Measurements from ENCODE around the gene CNN2.

CNN2 gene

DNA sequence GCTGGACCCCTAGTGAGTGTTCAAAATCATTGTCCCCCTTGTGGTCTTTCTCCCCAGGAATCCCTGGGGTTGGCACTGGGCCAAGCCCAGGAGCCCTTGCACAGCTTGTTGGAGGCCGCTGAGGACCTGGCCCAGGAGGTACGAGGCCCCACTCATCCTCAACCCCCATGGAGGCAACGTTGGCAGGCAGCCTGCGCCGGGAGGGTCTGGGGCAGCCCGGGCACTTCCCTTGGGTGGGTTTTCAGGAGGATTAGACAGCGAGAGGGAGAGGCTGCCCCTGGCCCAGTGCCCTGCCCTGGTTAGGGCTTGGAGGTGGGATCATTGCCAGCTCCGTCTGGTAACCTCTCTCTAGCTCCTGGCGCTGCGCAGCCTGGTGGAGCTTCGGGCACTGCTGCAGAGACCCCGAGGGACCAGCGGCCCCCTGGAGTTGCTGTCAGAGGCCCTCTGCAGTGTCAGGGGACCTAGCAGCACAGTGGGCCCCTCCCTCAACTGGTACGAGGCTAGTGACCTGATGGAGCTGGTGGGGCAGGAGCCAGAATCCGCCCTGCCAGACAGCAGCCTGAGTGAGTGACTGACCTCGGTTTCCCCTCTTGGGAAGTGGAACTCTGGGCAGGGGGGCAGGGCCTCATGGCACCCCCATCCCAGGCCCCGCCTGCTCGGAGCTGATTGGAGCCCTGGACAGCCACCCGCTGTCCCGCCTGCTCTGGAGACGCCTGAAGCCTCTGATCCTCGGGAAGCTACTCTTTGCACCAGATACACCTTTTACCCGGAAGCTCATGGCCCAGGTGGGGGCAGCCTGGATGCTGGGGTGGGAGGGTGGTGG, 16.5 kb downstream of the CNN2 start:
- in situ Hi-C loops (cut with HindIII; ENCODE audit: low pct_unique_long_range_greater_than_20kb, low sequenced_read_pairs) = no loop called here
- no peak for DNase-seq (ENCODE audit: low read depth in 1 of 2, low spot score in 1 of 2)

DNA sequence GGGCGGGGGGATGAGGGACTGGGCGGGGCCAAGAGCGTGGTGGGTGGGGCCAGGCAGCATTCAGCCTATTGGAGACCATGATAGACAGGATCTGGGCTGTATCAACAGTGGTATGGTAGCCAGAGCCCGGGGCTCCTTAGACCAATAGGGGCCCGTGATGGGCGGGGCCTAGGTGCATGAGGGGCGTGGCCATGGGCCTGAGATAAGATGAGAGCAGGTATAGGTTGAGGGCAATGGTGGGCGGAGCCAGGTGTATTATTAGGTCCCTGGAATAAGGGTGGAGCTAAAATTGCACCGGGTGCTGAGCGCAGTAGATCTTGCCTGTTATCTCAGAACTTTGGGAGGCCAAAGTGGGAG, 18.8 kb downstream of the CNN2 start:
- no peak for TF ChIP-seq JUND (IDR thresholded peaks at IDR 0.05; ENCODE audit: low read depth)
- peak in 1 of 2 experiments; percentile 94 for DNase-seq (ENCODE audit: low read depth in 1 of 2, low spot score in 1 of 2)
- in situ Hi-C loops (cut with HindIII; ENCODE audit: low pct_unique_long_range_greater_than_20kb, low sequenced_read_pairs) = no loop called here

More for the DNA sequence above, 16.5 kb downstream of the CNN2 start:
- TF ChIP-seq JUND (IDR thresholded peaks at IDR 0.05; ENCODE audit: low read depth) = no peak

DNA sequence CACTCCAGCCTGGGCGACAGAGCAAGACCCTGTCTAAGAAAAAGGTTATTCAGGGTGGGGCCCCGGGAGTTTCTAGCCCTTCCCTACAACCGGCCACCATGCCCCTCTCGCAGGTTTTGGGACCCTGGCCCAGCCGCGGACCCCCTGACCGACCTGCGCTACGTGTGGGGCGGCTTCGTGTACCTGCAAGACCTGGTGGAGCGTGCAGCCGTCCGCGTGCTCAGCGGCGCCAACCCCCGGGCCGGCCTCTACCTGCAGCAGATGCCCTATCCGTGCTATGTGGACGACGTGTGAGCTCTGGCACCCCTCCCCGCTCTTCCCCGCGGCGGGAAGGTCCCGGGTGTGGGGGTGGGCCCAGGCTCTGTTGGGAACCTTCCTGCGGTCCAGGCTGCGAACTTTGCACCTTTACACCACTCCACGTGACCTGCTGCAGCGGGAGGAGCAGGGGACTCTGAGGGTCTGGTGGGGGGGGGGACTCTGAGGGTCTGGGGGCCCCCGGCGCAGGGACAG, 19.8 kb downstream of the CNN2 start:
- in situ Hi-C loops (cut with HindIII; ENCODE audit: low pct_unique_long_range_greater_than_20kb, low sequenced_read_pairs) = no loop called here
- TF ChIP-seq JUND (IDR thresholded peaks at IDR 0.05; ENCODE audit: low read depth) = no peak
- no peak for DNase-seq (ENCODE audit: low read depth in 1 of 2, low spot score in 1 of 2)

DNA sequence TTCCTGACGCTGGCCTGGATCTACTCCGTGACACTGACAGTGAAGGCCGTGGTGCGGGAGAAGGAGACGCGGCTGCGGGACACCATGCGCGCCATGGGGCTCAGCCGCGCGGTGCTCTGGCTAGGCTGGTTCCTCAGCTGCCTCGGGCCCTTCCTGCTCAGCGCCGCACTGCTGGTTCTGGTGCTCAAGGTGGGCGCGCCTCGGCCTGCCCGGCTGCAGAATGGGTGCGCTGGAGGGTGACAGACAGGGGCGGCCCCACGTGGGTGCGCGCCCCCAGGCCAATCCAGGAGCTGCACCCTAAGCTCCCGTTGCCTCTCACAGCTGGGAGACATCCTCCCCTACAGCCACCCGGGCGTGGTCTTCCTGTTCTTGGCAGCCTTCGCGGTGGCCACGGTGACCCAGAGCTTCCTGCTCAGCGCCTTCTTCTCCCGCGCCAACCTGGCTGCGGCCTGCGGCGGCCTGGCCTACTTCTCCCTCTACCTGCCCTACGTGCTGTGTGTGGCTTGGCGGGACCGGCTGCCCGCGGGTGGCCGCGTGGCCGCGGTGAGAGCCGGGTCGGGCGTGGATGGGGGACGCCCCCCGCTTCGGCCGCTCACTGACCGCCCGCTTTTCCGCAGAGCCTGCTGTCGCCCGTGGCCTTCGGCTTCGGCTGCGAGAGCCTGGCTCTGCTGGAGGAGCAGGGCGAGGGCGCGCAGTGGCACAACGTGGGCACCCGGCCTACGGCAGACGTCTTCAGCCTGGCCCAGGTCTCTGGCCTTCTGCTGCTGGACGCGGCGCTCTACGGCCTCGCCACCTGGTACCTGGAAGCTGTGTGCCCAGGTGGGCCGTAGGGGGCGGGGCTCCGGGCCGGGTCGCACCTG, 20.7 kb downstream of the CNN2 start:
- no peak for DNase-seq (ENCODE audit: low read depth in 1 of 2, low spot score in 1 of 2)
- TF ChIP-seq JUND (IDR thresholded peaks at IDR 0.05; ENCODE audit: low read depth) = no peak
- in situ Hi-C loops (cut with HindIII; ENCODE audit: low pct_unique_long_range_greater_than_20kb, low sequenced_read_pairs) = no loop called here

DNA sequence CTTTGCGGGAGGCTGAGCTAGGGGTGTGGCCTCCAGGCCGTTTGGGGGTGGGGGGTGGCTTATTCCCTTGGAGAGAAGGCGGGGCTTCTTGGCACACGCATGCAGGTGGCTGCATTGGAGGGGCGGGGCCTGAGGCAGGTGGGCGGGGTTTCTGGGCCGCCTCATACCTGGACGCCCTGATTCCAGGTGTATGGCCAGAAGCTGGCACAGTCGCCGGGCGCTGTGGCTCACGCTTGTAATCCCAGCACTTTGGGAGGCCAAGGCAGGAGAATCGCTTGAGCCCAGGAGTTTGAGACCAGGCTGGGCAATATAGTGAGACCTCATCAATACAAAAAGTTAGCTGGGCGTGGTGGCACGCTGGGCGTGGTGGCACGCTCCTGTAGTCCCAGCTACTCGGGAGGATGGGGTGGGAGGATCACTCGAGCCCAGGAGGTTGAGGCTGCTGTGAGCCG, 21.3 kb downstream of the CNN2 start:
- DNase-seq (ENCODE audit: low read depth in 1 of 2, low spot score in 1 of 2) = no peak
- in situ Hi-C loops (cut with HindIII; ENCODE audit: low pct_unique_long_range_greater_than_20kb, low sequenced_read_pairs) = no loop called here
- TF ChIP-seq JUND (IDR thresholded peaks at IDR 0.05; ENCODE audit: low read depth) = no peak

DNA sequence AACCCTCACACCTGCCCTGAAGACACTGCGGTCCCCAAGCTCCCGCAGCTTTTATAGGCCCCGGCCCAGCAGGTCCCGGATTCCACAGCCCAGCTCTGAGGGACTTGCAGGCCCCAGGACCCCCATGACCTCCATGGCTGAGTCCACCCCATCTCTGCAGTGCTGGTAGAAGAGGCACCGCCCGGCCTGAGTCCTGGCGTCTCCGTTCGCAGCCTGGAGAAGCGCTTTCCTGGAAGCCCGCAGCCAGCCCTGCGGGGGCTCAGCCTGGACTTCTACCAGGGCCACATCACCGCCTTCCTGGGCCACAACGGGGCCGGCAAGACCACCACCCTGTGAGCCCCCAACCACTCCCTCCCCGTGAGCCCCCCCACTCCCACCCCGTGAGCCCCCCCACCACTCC, 22.7 kb downstream of the CNN2 start:
- no peak for DNase-seq (ENCODE audit: low read depth in 1 of 2, low spot score in 1 of 2)
- TF ChIP-seq JUND (IDR thresholded peaks at IDR 0.05; ENCODE audit: low read depth) = no peak
- in situ Hi-C loops (cut with HindIII; ENCODE audit: low pct_unique_long_range_greater_than_20kb, low sequenced_read_pairs) = no loop called here

DNA sequence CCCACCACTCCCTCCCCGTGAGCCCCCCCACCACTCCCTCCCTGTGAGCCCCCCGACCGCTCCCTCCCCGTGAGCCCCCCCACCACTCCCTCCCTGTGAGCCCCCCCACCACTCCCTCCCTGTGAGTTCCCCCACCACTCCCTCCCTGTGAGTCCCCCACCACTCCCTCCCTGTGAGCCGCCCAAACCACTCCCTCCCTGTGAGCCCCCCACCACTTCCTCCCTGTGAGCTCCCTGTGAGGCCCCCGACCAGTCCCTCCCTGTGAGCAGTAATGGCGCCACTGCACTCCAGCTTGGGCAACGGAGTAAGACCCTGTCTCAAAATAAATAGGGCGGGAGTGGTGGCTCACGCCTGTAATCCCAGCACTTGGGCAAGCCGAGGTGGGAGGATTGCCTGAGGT, 23.4 kb downstream of the CNN2 start:
- TF ChIP-seq JUND (IDR thresholded peaks at IDR 0.05; ENCODE audit: low read depth) = no peak
- no peak for DNase-seq (ENCODE audit: low read depth in 1 of 2, low spot score in 1 of 2)
- in situ Hi-C loops (cut with HindIII; ENCODE audit: low pct_unique_long_range_greater_than_20kb, low sequenced_read_pairs) = no loop called here

DNA sequence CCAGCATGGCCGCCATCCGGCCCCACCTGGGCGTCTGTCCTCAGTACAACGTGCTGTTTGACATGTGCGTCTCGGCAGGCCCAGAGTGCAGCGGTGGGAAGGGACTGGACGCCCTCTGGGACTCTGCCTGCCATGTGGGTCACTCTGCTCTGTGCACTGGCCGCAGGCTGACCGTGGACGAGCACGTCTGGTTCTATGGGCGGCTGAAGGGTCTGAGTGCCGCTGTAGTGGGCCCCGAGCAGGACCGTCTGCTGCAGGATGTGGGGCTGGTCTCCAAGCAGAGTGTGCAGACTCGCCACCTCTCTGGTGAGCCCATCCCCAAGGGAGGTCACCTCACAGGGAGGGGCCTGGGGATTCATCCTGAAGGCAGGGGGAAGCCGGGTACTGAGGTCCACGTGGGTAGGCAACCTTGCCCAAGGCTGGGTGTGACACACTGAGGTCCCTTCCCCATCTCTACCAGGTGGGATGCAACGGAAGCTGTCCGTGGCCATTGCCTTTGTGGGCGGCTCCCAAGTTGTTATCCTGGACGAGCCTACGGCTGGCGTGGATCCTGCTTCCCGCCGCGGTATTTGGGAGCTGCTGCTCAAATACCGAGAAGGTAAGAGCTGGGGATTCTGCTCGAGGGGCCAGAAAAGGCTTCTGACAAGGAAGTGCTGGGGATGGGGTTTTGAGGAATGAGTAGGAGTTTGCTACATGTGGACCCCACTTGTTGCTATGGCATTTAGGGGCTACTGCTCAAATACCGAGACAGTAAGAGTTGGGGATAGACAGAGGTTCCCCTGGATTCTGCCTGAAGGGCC, 24.8 kb downstream of the CNN2 start:
- no peak for TF ChIP-seq JUND (IDR thresholded peaks at IDR 0.05; ENCODE audit: low read depth)
- in situ Hi-C loops (cut with HindIII; ENCODE audit: low pct_unique_long_range_greater_than_20kb, low sequenced_read_pairs) = no loop called here
- no peak for DNase-seq (ENCODE audit: low read depth in 1 of 2, low spot score in 1 of 2)

DNA sequence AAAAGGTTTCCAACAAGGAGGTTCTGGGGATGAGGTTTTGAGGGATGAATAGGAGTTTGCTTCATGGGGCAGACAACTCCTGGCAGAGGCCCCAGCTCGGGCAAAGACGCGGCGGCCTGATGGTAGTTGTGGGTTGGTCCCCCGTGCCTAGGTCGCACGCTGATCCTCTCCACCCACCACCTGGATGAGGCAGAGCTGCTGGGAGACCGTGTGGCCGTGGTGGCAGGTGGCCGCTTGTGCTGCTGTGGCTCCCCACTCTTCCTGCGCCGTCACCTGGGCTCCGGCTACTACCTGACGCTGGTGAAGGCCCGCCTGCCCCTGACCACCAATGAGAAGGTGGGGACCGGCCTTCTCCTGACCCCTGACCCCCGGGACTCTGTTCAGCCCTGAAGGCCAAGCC, 25.4 kb downstream of the CNN2 start:
- TF ChIP-seq JUND (IDR thresholded peaks at IDR 0.05; ENCODE audit: low read depth) = no peak
- in situ Hi-C loops (cut with HindIII; ENCODE audit: low pct_unique_long_range_greater_than_20kb, low sequenced_read_pairs) = no loop called here
- no peak for DNase-seq (ENCODE audit: low read depth in 1 of 2, low spot score in 1 of 2)

DNA sequence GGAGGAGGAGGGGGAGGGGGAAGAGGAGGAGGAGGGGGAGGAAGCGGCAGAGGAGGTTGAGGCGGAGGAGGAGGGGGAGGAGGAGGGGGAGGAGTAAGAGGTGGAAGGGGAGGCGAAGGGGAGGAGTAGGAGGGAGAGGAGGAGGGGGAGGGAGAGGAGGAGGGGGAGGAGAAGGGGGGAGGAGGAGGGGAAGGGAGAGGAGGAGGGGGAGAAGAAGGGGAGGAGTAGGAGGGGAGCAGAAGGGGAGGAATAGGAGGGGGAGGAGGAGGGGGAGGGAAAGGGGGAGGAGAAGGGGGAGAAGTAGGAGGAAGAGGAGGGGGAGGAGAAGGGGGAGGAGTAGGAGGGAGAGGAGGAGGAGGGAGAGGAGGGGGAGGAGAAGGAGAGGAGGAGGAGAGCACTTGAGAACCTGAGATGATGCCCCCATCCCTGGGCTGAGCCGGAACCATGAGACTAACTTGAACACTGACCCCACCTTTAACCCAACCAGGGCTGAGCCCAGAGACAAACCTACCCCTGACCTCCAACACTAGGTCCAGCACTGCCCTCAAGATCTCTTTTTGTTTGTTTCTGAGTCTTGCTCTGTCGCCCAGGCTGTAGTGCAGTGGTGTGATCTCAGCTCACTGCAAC, 26.1 kb downstream of the CNN2 start:
- in situ Hi-C loops (cut with HindIII; ENCODE audit: low pct_unique_long_range_greater_than_20kb, low sequenced_read_pairs) = no loop called here
- no peak for TF ChIP-seq JUND (IDR thresholded peaks at IDR 0.05; ENCODE audit: low read depth)
- peak in 1 of 2 experiments; percentile 66 for DNase-seq (ENCODE audit: low read depth in 1 of 2, low spot score in 1 of 2)

DNA sequence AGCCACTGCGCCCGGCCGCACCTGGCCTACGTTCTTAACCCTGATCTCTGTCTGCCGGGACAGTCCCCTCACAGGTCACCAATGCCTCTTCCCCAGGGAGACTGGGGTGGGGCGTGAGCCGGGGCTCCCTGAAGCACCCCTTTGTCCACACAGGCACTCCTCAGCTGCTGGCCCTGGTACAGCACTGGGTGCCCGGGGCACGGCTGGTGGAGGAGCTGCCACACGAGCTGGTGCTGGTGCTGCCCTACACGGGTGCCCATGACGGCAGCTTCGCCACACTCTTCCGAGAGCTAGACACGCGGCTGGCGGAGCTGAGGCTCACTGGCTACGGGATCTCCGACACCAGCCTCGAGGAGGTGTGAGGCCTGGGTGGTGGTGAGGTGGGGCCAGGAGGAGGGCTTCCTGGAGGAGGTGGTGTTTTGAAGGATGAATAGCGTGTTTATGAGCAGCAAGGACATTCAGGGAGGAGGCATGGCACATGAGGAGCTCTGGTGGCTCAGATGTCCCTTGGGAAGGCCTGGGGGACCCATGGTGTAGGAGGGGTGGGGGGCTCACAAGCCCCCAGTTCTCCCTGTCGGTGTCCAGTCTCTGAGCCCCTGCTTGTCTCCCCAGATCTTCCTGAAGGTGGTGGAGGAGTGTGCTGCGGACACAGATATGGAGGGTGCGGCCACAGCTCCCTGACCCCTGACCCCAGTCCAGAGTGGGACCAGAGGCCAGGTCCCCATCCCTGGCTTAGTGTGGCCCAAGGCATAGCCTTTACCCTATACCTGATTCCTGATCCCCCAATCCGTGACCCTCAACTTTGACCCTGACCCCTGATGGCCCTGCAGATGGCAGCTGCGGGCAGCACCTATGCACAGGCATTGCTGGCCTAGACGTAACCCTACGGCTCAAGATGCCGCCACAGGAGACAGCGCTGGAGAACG, 27.0 kb downstream of the CNN2 start:
- in situ Hi-C loops (cut with HindIII; ENCODE audit: low pct_unique_long_range_greater_than_20kb, low sequenced_read_pairs) = no loop called here

More for the DNA sequence above, 27.0 kb downstream of the CNN2 start:
- DNase-seq (ENCODE audit: low read depth in 1 of 2, low spot score in 1 of 2) = no peak
- no peak for TF ChIP-seq JUND (IDR thresholded peaks at IDR 0.05; ENCODE audit: low read depth)

All from T47D (cell line).